Suprapubic skin (tissue), 3 donors: ENCODE data around the gene DBT.

Experiments
- CTCF ChIP-seq, 2 donors: fragments of 200-600 bp in 1 of 2; fragments of 450-650 bp in 1 of 2; sonication (generic) in 1 of 2; IDR thresholded peaks; one replicate each; pipeline ENCODE4 v1.5.1; 2016 to 2019; ENCODE audit warnings: antibody characterized with exemption in 2 of 2, mild to moderate bottlenecking in 1 of 2, moderate library complexity in 1 of 2
- EP300 ChIP-seq: sonication (generic); formaldehyde crosslinking; IDR thresholded peaks from one replicate; pipeline ENCODE4 v1.6.1; 2017; ENCODE audit warnings: antibody characterized with exemption
- POLR2A ChIP-seq, 2 donors: fragments of 450-650 bp; IDR thresholded peaks; one replicate each; pipeline ENCODE4 v1.6.1; 2017; ENCODE audit warnings: antibody characterized with exemption in 2 of 2, mild to moderate bottlenecking in 2 of 2, moderate library complexity in 2 of 2

GRCh38 chr1:100246738-100247137 lies 2.9 kb downstream of the DBT start:
- TF ChIP-seq POLR2A (IDR thresholded peaks at IDR 0.05): no peak
- no peak for TF ChIP-seq EP300
- no peak for TF ChIP-seq CTCF (IDR thresholded peaks at IDR 0.05)
